ENCODE data around the gene GTF2A1L. TPM values are rescaled to one million over a fixed set of nuclear protein-coding genes. Genes with fewer than 3 reads are reported as not detected.

Gene GTF2A1L, protein sequence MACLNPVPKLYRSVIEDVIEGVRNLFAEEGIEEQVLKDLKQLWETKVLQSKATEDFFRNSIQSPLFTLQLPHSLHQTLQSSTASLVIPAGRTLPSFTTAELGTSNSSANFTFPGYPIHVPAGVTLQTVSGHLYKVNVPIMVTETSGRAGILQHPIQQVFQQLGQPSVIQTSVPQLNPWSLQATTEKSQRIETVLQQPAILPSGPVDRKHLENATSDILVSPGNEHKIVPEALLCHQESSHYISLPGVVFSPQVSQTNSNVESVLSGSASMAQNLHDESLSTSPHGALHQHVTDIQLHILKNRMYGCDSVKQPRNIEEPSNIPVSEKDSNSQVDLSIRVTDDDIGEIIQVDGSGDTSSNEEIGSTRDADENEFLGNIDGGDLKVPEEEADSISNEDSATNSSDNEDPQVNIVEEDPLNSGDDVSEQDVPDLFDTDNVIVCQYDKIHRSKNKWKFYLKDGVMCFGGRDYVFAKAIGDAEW
- polyA plus RNA-seq (2012; ENCODE audit: missing spikeins): not detected

DNA sequence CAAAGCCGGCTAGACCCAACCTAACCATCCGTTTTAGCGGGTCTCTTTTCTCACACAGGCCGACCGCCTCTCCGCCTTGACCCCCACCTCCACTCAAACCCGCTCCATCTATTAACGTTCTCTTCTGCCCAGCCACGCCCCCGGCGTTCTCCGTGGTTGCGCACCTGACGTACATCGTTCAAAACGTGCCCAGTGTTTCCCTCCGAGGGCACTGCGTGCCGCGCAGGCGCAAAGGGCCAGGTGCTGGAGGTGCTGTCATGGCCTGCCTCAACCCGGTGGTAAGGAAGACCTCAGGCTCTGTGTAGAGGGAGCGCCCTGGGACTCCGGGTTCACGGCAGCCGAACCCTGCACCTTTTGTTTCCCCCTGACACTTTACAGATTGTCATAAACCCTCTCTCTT lies at the start of gene GTF2A1L:
GTF2A1L (plus strand) TSS at position 239 of the 400 bp plus-strand sequence; CDS start at position 258, 19 bp downstream.
- no peak for TF ChIP-seq TAF1 (IDR thresholded peaks at IDR 0.05; ENCODE audit: borderline replicate concordance, low read depth, low read length)
- TF ChIP-seq POLR2A (IDR thresholded peaks at IDR 0.05; ENCODE audit: low read depth, low read length): no peak
- TF ChIP-seq POLR2AphosphoS5 (IDR thresholded peaks at IDR 0.05; ENCODE audit: low read depth, low read length): no peak
- FAIRE-seq (no peak), DNase-seq (ENCODE audit: insufficient read length) (no peak)

DNA sequence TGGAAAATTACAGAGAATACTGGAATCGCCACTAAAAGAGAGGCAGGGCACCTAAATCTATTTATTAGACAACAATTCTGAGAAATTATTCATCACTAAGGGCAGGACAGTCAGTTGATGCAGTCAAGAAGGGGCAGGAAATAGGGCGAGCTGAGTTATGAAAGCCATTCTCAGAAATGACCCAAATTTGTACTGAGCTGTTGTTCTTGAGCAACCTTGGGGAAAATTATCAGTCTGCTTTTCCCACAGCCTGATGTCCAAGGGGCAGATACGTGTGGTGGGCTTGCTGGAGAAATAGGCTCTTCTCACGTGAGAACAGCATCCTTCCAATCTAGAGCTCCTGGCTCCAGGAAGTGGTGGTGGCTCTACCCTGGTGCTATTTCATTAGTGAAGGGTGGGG lies 49.1 kb upstream of the GTF2A1L start:
- no peak for TF ChIP-seq TAF1 (IDR thresholded peaks at IDR 0.05; ENCODE audit: borderline replicate concordance, low read depth, low read length)
- no peak for TF ChIP-seq POLR2AphosphoS5 (IDR thresholded peaks at IDR 0.05; ENCODE audit: low read depth, low read length)
- no peak for TF ChIP-seq POLR2A (IDR thresholded peaks at IDR 0.05; ENCODE audit: low read depth, low read length)
- FAIRE-seq (no peak), DNase-seq (ENCODE audit: insufficient read length) (no peak)

DNA sequence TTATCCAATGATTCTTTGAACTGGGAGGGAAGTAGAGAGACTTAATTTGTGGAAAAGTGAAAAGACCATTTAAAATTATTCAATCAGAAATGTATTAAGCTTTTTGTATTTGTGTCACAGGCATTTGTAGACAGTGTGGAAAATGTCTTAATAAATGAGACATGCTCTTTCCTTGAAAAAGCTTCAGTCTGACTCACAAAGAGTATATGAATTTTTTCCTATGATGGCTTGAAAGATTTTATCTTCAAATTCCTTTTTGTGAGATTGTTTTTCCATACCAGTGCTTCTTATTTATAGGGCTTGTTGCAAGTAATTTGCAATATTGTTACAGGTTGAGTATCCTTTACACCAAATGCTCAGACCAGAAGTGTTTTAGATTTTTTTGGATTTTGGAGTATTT lies 48.2 kb upstream of the GTF2A1L start:
- FAIRE-seq: no peak
- no peak for TF ChIP-seq POLR2AphosphoS5 (IDR thresholded peaks at IDR 0.05; ENCODE audit: low read depth, low read length)
- no peak for TF ChIP-seq POLR2A (IDR thresholded peaks at IDR 0.05; ENCODE audit: low read depth, low read length)
- no peak for TF ChIP-seq TAF1 (IDR thresholded peaks at IDR 0.05; ENCODE audit: borderline replicate concordance, low read depth, low read length)
- DNase-seq (ENCODE audit: insufficient read length): no peak

DNA sequence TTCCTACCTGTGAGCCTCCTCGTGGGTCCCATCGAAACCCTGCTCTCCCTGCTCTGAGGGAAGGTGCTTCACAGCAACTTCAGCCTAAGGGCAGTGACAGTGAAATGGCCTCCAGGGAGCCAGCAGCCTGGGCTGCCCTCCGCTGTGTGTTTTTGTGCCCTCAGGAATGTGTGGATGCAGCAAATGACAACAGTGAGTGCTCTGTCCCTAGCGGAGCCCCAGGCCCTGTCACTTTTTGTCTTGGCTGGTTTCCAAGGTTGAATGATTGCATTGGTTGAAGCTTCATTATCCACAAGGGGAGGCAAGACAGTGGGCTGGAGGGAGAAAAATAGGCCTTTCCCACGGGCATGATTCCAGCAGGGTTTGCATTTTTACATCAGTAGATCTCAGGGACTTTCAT lies 44.8 kb upstream of the GTF2A1L start:
- FAIRE-seq (no peak), DNase-seq (ENCODE audit: insufficient read length) (no peak)
- TF ChIP-seq POLR2AphosphoS5 (IDR thresholded peaks at IDR 0.05; ENCODE audit: low read depth, low read length) (no peak), POLR2A (IDR thresholded peaks at IDR 0.05; ENCODE audit: low read depth, low read length) (no peak), TAF1 (IDR thresholded peaks at IDR 0.05; ENCODE audit: borderline replicate concordance, low read depth, low read length) (no peak)

DNA sequence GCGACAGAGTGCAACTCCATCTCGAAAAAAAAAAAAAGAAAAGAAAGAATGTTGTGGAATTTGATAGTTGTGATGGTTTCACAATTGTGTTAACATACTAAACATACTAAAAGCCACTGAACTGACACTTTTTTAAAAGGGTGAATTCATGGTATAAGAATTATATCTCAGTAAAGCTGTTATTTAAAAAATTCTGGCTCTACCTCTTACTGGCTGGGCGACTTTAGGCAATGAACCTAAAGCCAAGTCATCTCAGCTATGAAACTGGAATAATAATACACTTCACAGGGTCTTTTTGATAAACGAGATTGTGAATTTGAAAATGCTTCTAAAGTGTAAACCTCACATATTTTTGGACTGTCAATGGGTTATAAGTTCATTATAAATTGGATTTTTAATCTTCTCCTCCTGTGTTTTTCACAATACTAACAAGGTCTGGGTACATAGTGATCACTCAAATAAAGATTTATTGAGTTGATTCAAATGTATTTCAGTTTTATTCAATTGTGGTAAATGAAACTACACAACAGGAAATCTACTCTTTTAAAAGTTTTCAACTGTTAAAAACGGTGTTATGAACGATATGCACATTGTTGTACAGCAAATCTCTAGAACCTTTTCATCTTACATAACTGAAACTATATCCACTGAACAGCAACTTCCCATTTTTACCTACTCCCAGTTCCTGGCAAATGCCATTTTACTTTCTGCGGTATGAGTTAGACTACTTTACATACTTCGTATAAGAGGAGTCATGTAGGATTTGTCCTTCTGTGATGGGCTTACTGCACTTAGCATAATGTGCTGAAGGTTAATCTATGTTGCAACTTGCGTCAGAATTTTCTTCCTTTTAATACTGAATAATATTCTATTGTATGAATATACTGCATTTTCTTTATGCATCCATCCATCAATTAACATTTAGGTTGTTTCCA lies 43.0 kb upstream of the GTF2A1L start:
- FAIRE-seq (no peak), DNase-seq (ENCODE audit: insufficient read length) (no peak)
- TF ChIP-seq POLR2A (IDR thresholded peaks at IDR 0.05; ENCODE audit: low read depth, low read length) (no peak), POLR2AphosphoS5 (IDR thresholded peaks at IDR 0.05; ENCODE audit: low read depth, low read length) (no peak), TAF1 (IDR thresholded peaks at IDR 0.05; ENCODE audit: borderline replicate concordance, low read depth, low read length) (no peak)

DNA sequence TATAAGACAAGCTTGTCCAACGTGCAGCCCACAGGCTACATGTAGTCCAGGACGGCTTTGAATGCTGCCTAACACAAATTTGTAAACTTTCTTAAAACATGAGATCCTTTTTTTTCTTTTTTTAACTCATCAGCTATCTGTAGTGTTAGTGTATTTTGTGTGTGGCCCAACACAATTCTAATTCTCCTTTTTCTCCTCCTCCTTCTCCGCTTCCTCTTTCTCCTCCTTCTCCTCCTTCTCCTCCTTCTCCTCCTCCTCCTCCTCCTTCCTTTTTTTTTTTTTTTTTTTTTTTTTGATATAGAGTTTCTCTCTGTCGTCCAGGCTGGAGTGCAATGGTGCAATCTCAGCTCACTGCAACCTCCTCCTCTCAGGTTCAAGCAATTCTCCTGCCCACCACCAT lies 39.3 kb upstream of the GTF2A1L start:
- FAIRE-seq: no peak
- no peak for DNase-seq (ENCODE audit: insufficient read length)
- no peak for TF ChIP-seq POLR2AphosphoS5 (IDR thresholded peaks at IDR 0.05; ENCODE audit: low read depth, low read length)
- TF ChIP-seq TAF1 (IDR thresholded peaks at IDR 0.05; ENCODE audit: borderline replicate concordance, low read depth, low read length): no peak
- no peak for TF ChIP-seq POLR2A (IDR thresholded peaks at IDR 0.05; ENCODE audit: low read depth, low read length)

DNA sequence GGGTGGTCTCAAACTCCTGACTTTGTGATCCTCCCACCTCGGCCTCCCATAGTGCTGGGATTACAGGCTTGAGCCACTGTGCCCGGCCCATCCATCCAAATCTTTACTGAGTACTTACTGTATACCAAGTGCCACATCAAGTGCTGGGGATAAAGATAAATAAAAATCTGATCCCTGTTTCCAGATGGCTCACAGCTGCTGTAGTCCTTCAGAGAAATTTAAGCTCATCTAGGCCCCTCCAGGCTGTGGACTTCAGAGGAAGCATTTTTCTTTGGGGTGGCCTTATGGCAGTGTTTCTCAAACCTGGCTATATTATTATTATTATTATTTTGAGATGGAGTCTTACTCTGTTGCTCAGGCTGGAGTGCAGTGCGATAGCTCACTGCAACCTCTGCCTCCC lies 33.7 kb upstream of the GTF2A1L start:
- no peak for FAIRE-seq
- DNase-seq (ENCODE audit: insufficient read length): no peak
- TF ChIP-seq POLR2A (IDR thresholded peaks at IDR 0.05; ENCODE audit: low read depth, low read length): no peak
- TF ChIP-seq TAF1 (IDR thresholded peaks at IDR 0.05; ENCODE audit: borderline replicate concordance, low read depth, low read length): no peak
- TF ChIP-seq POLR2AphosphoS5 (IDR thresholded peaks at IDR 0.05; ENCODE audit: low read depth, low read length): no peak

DNA sequence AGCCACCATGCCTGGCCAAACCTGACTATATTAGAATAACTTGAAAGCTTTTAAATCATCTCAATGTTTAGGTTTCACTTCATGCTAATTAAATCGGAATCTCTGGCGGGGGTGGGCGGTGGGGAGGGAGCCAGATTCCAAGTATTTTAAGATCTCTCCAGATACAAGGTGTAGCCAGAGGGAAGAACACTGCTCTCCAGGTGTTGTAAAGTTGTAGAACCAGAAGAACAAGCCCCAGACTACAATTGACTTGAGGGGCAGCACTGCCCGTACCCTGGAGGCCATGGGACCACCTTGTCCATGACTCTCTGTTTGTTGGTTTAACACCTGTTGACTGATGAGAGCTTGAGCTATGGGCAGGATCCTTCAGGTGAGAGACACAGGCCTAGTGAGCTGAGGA lies 33.1 kb upstream of the GTF2A1L start:
- DNase-seq (ENCODE audit: insufficient read length): no peak
- no peak for FAIRE-seq
- TF ChIP-seq TAF1 (IDR thresholded peaks at IDR 0.05; ENCODE audit: borderline replicate concordance, low read depth, low read length) (no peak), POLR2AphosphoS5 (IDR thresholded peaks at IDR 0.05; ENCODE audit: low read depth, low read length) (no peak), POLR2A (IDR thresholded peaks at IDR 0.05; ENCODE audit: low read depth, low read length) (no peak)

DNA sequence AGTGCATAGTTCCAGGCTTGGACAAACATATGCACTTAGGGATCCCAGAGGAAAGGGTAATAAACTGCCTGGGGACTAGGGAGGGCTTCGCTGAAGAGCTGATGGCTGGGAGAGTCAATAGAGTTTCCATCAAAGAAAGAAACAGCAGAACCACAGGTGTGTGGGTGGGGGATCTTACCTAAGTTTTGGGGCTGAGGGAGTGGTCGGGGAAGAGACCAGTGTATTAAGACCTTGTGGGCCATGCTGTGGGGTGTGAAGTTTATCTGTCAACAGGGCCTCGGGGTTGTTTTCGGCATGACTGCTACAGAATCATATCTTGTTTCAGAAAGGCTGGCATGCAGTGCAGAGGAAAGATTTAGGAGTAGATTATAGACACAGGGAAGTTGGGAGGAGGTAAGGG lies 31.2 kb upstream of the GTF2A1L start:
- DNase-seq (ENCODE audit: insufficient read length) (no peak), FAIRE-seq (no peak)
- TF ChIP-seq POLR2AphosphoS5 (IDR thresholded peaks at IDR 0.05; ENCODE audit: low read depth, low read length): no peak
- no peak for TF ChIP-seq POLR2A (IDR thresholded peaks at IDR 0.05; ENCODE audit: low read depth, low read length)
- TF ChIP-seq TAF1 (IDR thresholded peaks at IDR 0.05; ENCODE audit: borderline replicate concordance, low read depth, low read length): no peak

DNA sequence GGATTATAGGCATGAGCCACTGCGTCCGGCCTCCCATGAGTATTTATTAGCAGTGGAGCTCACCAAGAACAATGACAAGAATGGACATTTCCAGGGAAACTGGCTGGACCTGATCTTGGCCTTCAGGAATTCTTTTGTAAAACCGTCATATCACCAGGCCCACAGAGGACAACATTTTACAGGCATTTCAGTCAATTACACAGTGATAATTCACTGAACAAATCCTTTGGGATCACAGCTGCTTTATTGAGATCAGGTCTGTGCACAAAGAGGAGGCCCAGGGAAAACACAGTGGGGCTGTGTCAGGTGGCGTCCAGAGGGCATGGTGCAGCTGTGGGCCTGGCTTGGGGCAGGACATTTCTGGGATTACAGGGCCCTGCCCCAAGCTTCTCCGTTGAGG lies 30.1 kb upstream of the GTF2A1L start:
- DNase-seq (ENCODE audit: insufficient read length) (no peak), FAIRE-seq (no peak)
- TF ChIP-seq POLR2A (IDR thresholded peaks at IDR 0.05; ENCODE audit: low read depth, low read length): no peak
- TF ChIP-seq POLR2AphosphoS5 (IDR thresholded peaks at IDR 0.05; ENCODE audit: low read depth, low read length): no peak
- TF ChIP-seq TAF1 (IDR thresholded peaks at IDR 0.05; ENCODE audit: borderline replicate concordance, low read depth, low read length): no peak

DNA sequence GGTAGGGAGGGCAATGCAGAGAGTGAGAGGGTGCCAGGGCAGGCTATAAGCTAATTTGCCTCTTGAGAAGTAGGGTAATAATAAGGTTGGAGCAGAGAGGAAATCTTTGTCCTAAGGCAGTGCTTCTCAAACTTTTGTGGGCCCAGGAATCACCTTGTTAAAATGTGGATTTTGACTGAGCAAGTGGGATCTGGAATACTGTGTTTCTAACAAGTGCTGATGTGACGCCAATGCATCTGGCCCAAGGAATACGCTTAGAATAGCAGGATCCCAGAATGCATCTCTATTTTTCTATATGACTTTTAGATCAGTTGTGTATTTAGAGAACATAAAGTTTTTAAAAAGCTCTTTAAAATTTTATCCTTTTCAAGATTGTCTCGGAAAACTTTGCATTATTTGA lies 29.7 kb upstream of the GTF2A1L start:
- TF ChIP-seq TAF1 (IDR thresholded peaks at IDR 0.05; ENCODE audit: borderline replicate concordance, low read depth, low read length) (no peak), POLR2A (IDR thresholded peaks at IDR 0.05; ENCODE audit: low read depth, low read length) (no peak), POLR2AphosphoS5 (IDR thresholded peaks at IDR 0.05; ENCODE audit: low read depth, low read length) (no peak)
- no peak for DNase-seq (ENCODE audit: insufficient read length)
- FAIRE-seq: no peak

Measured in GM12892 (cell line).